HG03045 (cell line): ENCODE data around the gene QRICH2.
"Not testable (repeated sequence)": the region's sequence is repeated elsewhere in the genome, so short reads cannot be mapped to it uniquely, and the experiment has no call there.

Experiments used
- ATAC-seq: cut with Tn5 transposase; IDR thresholded peaks from one replicate; pipeline ENCODE4 v1.9.1; 2021; ENCODE audit warnings: mild to moderate bottlenecking, moderate library complexity; ENCODE audit not compliant: unreplicated experiment

Gene QRICH2

DNA sequence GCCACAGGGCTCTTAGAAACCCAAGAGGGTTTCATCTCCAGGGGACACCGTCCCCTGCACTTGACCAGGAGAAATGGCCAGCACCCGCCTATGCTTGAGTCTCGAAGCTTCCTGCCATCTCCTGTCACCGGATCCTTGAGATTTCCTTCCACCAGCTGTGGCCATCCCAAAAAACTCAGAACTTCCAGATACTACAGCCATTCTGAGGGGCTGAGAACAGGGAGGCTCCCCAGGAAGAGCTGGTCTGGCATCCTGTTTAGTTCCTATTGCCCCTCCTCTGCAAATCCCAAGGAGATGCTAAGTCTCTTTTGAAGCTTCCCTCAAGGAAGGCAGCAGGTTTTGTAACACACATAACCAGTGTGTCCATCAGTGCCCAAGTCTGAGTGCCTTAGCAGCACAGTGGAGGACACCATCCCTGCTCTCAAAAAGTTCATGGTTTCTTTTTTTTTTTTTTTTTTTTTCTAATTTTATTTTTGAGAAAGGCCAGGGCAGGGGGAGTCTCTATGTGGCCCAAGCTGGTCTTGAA, 41.0 kb downstream of the QRICH2 start:
- no peak for ATAC-seq

GRCh38 chr17:76266244-76266938, 41.7 kb downstream of the QRICH2 start:
- no peak for ATAC-seq

DNA sequence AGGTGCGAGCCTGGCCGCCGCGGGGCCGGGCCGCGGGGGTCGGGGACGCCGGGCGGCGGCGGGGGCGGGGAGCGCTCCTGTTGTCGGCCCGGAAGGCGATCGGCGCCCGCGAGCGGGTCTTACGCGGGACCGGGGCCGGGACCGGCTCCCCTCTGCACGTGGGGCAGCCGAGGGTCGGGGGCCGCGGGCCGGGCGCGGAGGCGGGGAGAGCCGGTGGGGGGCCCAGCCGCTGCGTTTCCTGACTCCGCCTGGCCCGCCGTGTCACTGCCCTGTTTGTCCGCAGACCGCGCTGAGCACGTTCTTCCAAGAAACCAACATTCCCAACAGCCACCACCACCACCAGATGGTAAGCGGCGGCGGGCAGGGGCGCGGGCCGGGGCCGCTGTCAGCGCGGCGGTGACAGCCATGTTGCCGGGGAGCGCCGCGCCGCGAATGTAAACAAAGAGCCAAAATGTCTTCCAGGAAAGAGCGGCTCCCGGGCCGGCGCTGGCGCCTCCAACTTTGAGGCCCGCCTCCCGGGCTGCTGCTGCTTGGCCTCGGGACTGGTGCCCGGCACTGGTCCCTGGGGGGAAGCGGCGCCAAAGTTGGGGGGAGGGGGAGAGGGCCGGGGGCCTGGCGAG, 42.3 kb downstream of the QRICH2 start:
- peak; percentile 0 for ATAC-seq

DNA sequence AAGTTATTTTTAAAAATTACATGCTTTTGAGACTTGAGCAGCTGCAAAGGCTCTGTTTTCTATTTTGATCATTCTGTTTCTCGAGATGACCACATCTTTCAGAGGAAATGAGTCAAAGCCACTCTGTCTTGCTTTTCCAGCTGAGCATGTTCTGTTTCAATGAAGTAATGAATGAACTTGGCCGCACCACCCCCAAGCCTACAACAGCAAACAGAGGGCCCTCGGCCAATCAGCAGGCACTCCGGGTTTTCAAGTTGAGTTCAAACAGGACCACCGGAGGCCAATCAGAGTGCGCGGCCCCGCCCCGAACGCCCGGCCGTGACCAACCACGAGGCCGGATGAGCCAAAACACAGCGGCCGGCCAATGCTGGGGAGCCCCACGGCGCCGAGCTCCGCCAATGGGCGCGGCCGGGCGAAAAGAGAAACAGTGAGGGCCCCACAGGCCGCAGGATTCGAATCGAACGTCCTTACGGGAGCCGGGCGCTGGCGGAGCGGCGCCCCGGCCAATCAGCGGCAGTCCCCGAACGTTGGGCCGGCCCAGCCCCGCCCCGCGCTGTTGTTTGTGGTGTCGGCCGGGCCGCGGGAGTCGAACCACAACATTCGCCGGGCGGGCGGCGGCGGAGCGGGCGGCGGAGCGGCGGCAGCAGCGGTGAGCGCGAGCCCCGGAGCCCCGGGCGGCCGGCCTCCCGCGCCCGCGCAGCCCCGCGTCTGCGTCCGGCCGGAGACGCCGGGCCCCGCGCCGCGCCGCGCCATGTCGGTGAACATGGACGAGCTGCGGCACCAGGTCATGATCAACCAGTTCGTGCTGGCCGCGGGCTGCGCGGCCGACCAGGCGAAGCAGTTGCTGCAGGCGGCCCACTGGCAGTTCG, 43.1 kb downstream of the QRICH2 start, which contains the start of gene UBALD2:
Gene UBALD2 (plus strand): TSS at position 594 of the 869 bp plus-strand sequence. CDS start 158 bp downstream, at position 752.
- ATAC-seq, result peak; percentile 77

DNA sequence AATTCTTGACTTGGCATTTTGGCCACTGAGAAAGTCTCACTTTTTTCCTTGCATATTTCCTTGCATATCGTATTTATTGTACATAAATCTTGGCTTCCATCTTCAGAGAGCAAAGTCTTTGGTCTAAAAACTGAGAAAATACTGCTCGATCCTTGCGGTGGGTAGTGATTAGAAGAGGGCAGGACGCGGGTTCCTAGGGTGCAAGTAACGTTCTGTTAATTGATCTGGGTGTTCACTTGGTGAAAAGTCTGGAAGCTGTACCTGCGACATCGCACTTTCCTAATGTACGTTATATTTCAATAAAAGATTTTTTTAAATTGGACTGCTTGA, 43.7 kb downstream of the QRICH2 start:
- no peak for ATAC-seq

DNA sequence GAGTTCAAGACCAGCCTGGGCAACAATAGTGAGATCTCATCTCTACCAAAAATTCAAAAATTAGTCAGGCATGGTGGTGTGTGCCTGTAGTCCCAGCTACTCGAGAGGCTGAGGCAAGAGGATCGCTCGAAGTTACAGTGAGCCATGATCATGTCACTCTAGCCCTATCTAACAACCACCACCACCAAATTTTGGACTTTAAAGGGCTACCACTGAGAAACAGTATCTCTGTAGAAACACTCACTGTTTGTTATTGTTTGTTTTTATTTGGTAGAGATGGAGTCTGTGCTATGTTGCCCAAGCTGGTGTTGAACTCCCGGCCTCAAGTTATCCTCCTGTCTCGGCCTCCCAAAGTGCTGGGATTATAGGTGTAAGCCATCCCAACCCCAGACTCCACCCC, 44.2 kb downstream of the QRICH2 start:
- no peak for ATAC-seq

- ATAC-seq, result no peak
These were observed 45.2 kb downstream of the QRICH2 start for GRCh38 chr17:76262732-76263344.

GRCh38 chr17:76261421-76262215, 46.5 kb downstream of the QRICH2 start:
- ATAC-seq, result no peak

DNA sequence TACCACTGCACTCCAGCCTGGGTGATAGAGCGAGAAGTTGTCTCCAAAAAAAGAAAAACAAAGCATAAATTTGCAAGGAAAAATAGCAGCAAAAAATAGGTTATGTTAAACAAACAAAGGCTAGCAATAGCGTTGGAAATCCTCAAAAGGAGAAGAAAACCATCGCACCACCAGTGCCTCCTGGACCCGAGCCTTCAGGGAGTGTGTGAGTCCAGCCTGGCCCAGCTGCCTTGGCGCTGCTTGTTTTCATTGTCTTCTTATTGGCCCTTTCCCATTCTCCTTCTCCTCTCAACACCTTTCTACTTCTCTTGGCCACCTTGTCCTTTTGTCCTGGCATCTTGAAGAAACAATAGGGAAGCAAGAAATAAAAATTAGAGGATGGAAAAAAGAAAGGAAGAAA, 47.4 kb downstream of the QRICH2 start:
- ATAC-seq, result no peak

- ATAC-seq, result no peak
These were observed 47.9 kb downstream of the QRICH2 start for GRCh38 chr17:76260220-76260619.

GRCh38 chr17:76256430-76257050, 51.5 kb downstream of the QRICH2 start:
- ATAC-seq, result not testable (repeated sequence)

DNA sequence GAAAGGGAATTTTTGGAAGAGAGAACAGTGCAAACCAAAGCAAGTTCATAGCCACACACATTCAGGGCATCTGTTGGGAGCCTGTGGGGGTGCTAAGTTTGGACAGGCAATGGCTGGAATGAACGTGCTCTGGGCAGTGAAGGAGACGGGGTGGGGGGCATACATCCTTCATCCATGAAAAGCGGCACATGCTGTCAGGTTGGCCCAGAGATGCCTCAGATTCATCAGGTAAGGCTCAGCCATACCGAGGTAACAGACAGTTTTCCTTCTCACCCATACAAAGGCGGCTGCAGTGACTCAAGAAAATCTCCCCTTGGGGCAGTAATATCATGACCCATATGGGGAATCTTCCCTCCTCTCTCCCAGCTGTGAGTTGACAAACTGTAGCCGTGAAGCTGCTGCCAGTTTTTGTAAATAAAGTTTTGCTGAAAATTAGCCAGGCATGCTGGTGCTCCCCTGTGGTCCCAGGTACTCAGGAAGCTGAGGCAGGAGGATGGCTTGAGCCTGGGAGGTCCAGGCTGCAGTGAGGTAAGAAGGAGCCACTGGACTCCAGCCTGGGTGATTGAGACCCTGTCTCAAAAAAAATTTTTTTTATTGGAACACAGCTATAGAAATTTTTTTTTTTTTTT, 52.2 kb downstream of the QRICH2 start:
- no peak for ATAC-seq

DNA sequence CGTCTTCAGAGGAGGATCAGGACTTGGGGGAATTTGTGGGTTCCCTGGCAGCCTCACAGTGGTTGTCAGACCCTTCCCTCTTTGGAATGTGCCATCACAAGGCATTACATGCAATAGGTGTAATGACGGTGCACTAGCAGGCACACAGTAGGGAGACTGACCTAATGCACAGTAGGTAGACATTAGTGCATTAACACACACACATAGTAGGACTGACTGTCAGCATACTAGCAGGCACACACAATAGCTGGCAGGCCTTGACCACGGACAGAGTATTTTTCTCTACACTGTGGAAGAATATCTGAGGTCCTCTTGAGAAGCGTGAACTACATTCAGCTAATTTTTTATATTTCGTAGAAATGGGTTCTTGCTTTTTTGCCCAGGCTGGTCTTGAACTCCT, 53.8 kb downstream of the QRICH2 start:
- ATAC-seq, result no peak

GRCh38 chr17:76253841-76254240, 54.2 kb downstream of the QRICH2 start:
- ATAC-seq, result no peak

GRCh38 chr17:76252967-76253766, 54.9 kb downstream of the QRICH2 start:
- ATAC-seq, result not testable (repeated sequence)

DNA sequence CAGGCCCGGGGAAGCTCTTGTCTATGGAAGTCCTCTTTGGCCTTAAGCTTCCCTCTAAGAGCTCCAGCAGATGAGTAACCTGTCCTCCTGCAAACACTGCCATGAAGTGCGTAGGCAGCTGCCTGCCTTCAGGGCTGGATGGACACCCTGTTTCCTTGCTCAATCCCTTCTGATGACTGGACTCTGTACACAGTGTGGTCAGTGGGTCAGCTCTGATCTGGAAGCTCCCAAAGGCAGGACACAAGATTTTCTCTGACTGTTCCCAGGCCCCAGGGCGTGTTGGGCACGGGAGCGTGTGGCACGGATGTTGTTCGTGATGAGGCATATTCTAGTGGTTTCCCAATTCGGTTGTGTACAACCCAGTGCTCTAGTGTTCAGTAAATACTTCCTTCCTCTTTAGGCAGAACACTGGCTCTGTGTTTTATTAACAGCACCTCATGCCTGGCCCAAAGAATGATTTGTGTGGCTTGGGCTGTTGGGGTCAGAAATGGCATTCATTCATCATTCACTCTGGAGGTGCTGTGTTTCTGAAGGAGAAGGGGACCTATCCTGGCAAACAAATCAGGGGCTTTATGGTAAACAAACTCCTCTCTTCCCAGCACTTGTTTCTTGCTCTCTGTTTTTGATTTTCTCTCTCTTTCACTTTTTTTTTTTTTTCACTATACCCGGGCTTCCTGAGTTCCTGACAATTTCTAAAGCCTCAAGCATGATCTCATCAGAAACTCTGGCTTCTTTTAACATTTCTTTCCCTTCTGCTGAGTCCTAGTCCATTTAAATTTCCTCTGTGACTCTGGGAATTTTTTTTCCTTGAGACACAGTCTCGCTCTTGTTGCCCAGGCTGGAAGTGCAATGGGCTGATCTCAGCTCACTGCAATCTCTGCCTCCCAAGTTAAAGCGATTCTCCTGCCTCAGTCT, 55.8 kb downstream of the QRICH2 start:
- ATAC-seq, result no peak

GRCh38 chr17:76251478-76252039, 56.5 kb downstream of the QRICH2 start:
- ATAC-seq, result no peak
